SKM-1 treated with dmso at 0.1 percent for 144 hours (cell line): ENCODE data around the gene VGLL4.

Experiments used
- DNase-seq: peaks from one replicate; lab custom pipeline; 2025; ENCODE audit not compliant: unreplicated experiment; lab: John Stamatoyannopoulos, UW

The VGLL4 gene

DNA sequence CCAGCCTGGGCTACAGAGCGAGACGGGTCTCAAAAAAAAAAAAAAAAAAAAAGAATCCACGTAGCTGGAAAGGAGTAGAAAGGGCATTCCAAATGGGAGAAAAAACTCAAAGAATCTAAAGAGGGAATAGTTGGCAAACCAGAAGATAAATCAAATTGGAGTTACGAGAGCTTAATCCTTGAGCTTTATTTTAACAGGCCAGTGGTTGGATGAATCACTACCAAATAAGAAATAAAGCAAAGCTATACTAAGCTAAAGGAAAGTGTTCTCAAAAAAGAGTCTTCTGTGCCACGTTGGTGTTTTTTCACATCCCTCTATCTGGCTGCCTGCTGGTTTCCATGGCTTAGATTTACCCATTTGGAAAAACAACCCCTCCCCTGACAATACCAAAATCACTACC, 14.0 kb downstream of the VGLL4 start:
- no peak for DNase-seq

DNA sequence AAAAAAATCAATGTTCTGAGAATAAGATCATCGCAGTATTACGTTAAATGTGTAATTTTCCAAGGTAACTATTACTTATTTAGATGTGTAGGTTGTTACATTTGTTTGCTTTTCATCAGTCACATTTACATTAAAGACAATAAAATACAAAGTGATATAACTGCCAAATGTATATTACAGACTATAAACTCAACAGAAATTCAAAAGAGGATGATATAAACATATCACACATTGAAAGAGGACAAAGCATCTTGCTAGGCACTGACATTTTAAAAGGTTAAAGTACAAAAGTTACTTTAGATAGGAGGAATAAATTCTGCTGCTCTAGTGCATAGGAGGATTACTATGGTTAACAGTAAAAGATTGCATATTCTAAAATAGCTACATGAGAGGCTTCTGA, 16.1 kb downstream of the VGLL4 start:
- no peak for DNase-seq

DNA sequence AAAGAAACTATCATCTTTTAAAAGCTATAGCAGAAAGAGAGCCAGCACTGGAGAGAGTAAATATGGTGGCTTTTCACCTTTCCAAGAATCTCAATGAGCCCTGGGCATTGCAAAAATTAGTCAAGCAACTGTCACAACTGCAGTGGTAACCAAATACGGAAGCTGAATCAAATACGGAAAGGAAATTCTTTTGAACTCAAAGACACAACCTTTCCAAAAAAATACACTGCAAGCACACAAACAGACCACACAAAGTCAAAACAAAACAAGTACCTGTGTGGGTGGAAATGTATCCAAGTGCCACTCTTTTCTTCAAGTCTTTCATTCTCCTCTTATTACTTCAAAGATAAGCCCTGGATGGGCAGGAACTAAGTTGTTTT, 17.6 kb downstream of the VGLL4 start:
- peak; percentile 32 for DNase-seq

DNA sequence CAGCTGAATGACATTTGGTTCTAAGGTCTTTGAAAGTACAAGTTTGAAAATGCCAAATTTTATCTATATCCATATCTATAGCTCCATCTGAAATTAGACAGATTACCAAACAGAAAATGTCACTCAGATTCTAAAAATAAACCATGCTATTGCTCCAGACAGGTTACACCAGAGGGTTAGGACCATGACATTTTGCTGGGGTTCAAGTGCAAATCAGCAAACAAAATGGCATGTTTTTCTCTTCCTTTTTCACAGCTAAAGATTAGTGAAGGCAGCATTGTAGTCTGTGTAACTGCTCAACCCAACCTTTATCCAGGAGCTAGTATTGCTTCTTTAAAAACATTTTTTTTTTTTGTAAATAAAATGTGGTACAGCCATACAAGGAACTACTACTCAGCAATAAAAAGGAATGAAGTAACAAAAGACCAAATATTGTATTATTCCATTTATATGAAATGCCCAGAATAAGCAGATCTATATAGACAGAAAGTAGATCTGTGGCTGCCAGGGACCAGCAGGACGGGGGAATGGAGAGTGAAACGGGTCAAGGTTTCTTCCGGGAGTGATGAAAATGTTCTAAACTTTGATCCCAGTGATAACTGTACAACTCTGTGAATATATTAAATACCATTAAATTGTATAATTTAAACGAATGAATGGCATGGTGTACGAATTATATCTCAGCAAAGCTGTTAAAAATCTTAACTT, 18.2 kb downstream of the VGLL4 start:
- no peak for DNase-seq

DNA sequence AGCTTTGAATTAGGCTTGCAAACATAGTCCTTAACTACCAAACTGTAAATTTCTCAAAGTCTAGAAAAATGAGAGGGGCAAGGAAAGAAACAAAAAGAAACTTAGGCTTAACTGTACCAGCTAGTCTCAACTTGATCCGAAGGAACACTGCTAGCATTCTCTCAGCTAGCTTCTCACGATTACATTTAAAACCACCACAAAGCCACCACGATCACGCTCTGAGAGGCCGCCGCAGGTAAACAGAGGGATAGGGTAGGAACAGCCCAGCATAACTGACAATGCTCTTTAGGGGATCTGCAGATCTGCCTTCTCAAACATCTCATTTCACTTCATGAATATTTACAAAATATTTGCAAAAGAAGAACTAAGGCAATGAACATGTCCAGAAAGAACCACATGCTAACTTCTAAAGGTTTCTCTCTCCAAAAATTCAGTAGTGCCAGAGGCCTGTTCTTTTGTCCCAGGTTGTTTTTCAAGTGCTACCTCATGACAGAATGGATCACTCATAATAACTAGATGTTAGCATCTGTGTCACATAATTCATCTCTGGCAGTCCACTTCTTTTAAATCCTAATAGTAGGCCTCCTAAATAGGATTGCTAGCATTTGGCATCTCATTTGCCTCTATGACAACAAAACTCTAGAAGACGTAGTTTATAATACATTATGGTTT, 18.9 kb downstream of the VGLL4 start:
- no peak for DNase-seq

DNA sequence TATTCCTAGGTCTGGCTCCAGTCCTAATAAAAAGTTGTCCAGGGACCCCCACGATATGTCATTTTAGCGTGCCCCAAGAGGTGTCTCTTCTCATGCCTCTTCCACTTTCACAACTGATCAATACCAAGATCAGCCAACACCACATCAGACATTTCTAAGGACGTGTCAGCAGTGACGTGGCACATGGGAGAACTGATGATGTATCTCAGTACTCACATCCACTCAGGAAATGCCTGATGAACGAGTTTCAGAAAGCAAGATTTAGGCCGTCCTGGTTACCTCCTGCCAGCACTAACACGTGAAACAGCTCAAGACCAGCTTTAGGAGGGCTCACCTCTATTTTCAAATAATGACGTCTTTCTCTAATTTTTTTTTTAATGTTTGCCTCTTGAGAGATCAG, 19.6 kb downstream of the VGLL4 start:
- DNase-seq = no peak

DNA sequence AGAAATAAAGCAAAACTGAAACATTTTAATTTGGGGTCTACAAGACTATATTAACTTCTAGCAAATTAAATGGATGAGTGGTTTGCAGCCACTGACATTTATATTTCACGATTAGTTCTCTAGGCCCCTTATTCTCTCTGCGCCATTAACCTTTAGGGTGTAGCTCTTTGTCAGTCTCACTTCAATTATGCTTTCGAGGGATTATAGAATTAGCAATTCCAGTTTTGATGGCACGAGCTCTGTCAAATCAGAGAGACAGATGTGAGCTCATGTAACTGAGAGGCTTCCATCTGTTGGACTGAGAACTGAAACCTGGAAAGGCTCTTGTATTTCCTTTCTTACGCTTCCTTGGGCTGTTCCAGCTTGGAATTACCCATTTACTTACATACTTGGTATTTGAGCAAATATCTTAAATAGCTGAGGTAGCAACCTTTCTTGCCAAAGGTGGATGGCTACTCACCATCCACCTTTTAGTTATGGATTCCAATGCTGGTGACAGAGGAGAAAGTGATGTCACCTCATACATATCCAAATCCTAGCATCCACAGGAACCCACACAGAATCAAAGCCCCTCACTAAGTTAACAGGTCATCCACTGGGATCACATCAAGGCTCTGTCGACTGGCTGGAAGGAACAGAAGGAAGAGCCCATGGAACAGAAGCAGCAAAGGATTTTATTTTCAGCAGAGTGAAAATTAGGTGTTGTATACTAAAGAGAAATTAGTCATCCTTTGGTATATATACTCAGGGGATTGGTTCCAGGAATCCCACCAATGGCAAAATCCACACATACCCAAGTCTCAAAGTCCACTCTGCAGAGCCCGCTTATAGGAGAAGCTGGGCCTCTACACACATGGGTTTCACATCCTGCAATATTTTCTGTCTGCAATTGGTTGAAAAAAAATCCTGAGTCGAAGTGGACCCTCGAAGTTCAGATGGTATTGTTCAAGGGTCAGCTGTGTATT, 20.8 kb downstream of the VGLL4 start:
- no peak for DNase-seq

DNA sequence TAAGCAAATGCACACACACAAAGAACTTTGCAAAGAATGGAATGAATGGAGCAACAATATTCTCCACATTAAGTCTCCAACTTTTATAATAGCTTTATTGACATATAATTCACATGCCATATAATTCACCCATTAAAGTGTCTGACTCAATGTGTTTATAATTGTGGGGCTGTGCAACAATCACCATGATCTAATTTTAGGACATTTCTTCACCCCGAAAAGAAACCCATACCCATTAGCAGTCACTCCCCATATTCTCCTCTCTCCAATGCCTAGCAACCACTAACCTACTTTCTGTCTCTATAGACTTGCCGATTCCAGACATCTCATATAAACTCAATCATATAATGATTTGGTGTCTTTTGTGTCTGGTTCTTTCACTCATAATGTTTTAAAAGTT, 22.6 kb downstream of the VGLL4 start:
- no peak for DNase-seq

DNA sequence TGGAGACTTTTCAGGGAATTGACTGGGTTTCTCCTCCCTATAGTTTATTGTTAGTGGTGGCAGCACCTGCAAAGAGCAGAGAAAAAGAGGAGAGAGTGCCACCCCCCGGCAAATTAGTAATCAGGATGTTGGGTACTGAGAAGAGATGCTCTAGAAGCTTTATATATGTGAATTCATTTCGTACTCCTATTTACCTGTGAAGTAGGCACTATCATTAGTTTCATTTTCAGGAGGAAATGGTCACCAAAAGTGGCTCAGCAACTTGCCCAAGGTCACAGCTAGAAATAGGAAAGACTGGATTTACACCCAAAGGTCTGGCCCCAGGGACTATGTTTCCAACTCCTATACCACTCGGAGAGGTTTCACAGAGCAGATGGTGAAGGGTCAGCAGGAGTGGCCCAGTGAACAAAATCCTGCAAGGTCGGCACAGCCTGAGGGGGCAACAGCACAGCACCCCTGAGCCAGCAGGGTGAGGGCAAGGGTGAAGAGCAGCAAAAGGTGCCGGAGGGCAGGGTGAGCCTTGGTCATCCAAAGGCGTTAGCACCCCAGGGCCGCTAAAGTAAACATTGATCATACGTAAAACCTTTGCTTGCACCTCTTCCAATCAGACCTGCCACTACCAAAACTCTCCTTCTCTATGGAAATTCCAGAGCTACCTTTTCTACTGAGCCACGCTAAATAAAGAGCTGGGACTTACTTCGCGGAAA, 23.6 kb downstream of the VGLL4 start:
- no peak for DNase-seq

DNA sequence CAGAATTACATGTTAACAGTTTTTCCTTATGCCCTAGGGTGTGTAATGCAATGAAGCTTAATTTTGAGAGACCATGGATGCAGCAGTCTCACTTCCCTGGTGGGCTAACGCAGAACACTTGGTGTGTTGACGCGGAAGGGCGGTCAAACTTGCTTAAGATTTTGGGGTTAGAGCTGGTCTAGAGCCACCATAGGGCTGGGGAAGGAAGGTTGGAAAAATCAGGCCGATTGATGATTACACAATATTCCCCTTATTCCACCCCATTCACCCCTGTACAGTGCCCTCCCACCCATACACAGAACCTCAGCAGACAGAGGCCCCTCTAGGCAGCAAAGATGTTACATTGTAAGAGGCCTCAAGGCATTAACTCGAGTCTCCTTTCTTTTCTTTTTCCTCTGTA, 24.3 kb downstream of the VGLL4 start:
- DNase-seq = no peak

DNA sequence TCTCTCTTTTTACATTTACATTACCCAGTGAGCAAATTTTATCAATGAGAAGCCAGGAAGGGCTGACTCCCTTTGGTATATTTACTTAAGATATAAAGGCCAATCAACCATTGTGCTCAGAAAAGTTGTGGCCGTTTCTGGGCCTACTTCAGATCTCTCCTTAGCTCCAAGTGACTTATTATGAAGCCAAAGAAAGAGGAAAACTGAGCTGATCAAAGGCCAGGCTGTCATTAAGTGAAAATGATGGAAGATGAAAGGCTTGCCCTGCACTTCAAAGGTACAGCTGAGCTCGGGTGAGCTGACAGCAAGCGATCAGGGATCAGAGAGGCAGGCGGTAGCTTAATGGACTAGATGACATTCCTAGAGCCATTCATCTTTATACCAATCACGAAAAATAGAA, 24.8 kb downstream of the VGLL4 start:
- no peak for DNase-seq

DNA sequence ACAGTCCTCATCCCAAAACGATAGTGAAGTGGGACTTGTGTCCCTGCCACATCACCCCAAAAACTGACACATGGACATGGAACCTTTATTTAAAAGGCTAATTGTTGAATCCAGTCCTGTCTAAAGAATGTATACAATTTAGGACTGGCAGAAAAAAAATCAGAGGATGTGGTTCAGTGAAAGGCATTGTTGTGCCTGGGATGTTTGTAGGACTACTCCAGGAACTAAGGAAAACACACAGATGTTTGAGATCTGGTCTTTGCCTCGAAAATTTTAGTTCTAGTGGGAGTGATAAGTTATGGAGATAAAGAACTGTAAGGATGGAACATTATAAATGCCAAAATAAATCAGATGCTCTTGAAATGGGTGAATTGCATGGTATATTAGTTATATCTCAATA, 27.2 kb downstream of the VGLL4 start:
- DNase-seq = no peak

DNA sequence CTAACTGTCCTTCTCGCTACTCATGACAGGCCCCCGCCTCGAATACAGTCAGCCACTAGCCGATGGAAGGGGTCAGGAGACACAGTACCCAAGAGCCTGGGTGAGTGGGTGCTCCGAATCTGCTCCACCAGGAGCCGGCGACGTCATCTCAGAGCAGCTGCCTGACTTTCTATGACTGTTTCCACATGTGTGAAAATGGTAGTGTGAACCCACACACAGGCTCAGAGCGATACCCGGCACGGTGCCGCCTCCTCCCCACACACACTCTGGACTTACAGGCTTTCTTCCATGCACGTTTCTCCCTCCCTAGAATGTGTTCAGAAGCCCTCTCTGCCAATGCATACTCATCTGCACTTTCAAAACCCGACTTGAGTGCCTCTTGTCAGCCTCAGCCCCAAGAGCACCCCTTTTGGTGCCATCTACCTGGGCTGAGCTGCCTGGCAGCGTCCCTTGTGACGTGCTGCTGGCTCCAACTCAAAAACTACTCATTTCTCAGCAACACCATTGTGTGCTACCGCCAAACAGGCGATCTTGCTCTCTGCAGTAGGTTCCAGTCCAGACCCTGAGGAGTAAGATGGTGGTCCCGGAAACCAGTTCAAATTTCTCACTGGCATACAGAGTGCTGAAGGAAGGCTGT, 29.7 kb downstream of the VGLL4 start:
- DNase-seq = no peak

DNA sequence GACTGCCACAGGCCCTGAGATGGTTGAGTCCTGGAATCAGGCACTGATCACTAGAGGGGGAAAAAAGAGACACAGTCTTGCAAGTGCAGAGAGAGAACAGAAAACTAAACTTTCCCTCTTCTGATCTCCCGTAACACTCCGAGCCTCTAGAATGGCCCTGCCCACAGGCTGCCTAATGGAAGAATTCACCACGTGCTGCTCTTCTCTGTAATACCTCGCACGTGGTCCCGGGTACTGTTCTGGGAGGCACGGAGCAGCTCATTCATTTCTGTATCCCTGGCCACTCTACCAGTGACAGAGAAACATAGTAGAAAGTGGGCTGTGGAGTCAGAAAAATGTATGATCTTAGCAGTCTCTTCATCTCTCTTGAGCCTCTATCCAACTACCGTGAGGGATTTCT, 30.4 kb downstream of the VGLL4 start:
- no peak for DNase-seq

DNA sequence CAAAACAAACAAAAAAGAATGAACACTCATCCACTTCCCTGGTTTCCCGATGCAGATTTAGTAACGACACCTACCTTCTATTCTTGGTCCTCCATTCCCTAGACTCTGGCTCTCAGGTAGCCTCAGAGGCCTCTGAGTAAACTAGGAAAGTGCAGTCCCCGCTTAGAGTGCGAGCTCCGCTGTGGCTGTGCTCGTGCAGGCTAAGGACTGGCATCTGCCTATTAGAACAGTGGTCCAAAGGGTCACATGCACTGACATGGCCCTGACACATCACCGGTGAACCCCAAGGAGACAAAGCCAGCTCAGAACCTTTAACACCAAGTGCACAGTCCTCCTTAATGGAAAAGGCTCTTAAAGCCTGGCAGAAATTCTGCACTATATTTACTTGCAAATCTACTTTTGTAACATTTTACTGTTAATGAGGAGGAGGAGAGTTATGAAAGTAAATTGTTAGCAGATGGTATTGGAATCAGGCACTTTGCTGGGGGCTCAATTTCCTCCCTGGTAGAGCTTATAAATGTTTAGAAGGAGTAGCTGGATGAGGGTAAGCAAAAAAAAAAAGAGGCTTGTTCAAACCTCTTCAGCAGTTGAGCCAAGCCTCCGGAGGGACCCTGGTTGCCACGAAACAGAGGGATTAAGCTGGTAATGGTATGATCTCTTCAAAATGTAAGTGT, 31.1 kb downstream of the VGLL4 start:
- DNase-seq = no peak

DNA sequence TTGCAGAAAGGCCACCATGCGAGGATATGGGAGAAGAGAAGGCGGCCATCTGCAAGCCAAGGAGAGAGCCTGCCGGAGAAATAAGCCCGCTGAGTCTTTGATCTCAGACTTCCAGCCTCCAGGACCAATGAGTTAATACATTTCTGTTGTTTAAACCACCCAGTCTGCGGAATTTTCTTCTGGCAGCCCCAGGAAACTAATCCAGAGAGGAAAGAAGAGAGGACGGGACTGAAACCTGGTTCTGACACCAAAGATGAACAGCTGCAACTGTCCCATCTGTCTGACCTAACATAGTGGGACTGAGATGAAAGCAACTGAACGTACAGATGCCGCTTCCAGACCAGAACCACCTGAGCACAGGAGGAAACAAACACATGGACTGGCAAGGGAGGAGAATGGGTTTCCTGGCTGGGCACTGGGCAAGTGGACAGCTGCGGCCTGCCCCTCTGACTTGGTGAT, 32.3 kb downstream of the VGLL4 start:
- DNase-seq = no peak

DNA sequence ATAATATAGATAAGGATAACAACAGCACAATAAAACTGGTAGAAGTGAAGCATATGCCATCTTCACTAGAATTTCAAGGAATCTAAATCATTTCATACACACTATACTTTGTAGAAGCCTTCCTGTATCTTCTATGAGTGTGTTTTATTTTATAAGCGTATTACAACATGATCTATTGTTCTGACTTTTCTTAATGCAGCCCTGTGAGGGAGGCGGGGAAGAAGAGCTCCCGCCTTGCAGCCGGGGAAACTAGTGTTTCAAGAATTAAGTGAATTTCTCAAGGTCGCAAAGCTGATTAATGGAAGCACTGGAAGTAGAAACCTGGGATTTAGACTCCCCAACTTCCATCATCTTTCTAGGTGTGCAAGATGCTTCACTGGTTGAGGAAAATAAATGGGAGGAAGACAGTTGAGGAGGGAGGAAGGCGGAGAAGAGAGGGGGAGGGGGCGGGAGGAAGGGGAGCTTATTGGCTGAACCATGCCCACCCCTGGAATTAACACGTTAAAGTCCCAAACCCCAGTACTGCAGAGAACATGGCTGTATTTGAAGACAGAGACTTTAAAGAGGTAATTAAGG, 32.9 kb downstream of the VGLL4 start:
- no peak for DNase-seq

DNA sequence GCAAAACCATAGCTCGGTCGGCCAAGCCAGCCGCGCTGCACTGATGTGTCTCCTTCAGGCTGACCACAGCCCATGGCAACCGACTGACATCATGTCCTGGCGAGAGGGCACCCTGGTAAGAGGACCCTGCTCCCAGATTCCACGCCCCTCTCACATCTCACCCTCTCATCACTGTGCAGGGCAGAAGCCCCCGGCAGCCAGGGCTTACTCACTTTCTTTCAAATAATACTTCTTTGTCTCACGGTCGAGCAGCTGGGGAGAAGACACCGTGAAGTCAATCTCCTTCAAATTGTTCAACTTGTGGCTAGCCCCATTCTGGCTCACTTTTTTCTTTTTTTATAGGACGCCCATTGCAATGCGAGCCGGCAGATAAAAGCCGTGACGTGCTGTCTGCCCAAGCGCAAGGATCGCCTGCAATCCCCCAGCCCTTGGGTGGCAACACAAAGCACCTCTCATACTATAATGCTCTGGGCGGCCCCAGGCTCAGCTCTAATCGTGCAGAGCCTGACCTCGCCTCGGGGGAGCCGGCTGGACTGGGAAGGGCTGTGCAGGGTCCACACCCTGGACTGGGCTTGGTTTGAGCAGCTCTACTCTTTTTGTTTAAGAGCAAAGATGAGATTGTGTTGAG, 33.6 kb downstream of the VGLL4 start:
- DNase-seq = no peak

DNA sequence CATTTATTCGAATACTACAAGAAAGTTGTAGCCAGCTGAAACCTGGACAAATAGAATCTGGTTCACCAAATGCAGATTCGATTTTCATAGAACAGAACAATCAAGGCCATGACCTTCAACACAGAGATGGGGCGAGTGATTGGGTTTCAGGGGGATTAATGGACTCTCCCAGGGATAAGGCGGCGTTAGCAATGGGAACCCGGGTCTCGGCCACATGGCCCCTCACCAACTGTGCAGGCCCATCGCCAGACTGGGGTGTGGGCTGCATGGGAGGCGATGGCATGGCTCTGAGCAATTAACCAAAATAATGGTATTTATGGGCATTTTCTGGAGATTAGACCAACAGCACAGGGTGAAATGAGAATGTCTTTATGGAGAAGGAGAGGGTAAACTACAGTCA, 34.2 kb downstream of the VGLL4 start:
- DNase-seq = no peak
